Endothelial cell of umbilical vein (primary cell): ENCODE data around the gene SLC4A11. TPM values are rescaled to one million over a fixed set of nuclear protein-coding genes. Genes with fewer than 3 reads are reported as not detected.

Experiments
- BruUV-seq: library from RNA; stranded (reverse); fragments of 400-500 nt; replicated peaks from 2 replicates; lab custom pipeline; 2021; lab: Mats Ljungman, UMichigan
- CTCF ChIA-PET: fragments of 300-600, 350-600 bp; sonication (Branson Sonifier 250); formaldehyde crosslinking; loops from one replicate; lab custom pipeline; 2021; ENCODE audit warnings: antibody characterized with exemption, inconsistent platforms; lab: Charles Lee
- POLR2A ChIA-PET: fragments of 300-600, 350-600 bp; sonication (Branson Sonifier 250); formaldehyde crosslinking; loops from one replicate; lab custom pipeline; 2021; ENCODE audit warnings: antibody characterized with exemption, inconsistent platforms; lab: Charles Lee
- DNase-seq: peaks from one replicate; pipeline ENCODE4 v3.0.0-alpha.2; 2011; ENCODE audit warnings: low read depth, low spot score
- FAIRE-seq: peaks from 2 replicates; lab custom pipeline; 2011; peaks lifted over from hg19 to GRCh38; lab: Jason Lieb, UNC
- H2AFZ ChIP-seq: 2 replicates; pipeline ENCODE4 v1.6.0; 2012; ENCODE audit warnings: low read depth, low read length, control low read depth, inconsistent platforms
- H3K27ac ChIP-seq: 2 replicates; pipeline ENCODE4 v1.5.1; 2011; ENCODE audit warnings: low read depth, mild to moderate bottlenecking, control low read depth, low read length, moderate library complexity; ENCODE audit not compliant: insufficient read depth
- H3K27me3 ChIP-seq, 2 experiments: 2 replicates each; pipeline versions ENCODE4 v1.6.0 to v1.6.1; 2011; ENCODE audit warnings: low read length in 2 of 2, mixed read lengths in 1 of 2; ENCODE audit not compliant: control insufficient read depth in 2 of 2, insufficient read depth in 2 of 2
- H3K36me3 ChIP-seq, 2 experiments: 2 replicates in 1 of 2; 3 replicates in 1 of 2; pipeline ENCODE4 v1.5.1; 2011; ENCODE audit warnings: low read length in 2 of 2, mild to moderate bottlenecking in 1 of 2, moderate library complexity in 1 of 2; ENCODE audit not compliant: control insufficient read depth in 2 of 2, insufficient read depth in 2 of 2; ENCODE audit errors: extremely low read depth in 1 of 2
- H3K4me1 ChIP-seq: 3 replicates; pipeline ENCODE4 v1.5.1; 2011; ENCODE audit warnings: mild to moderate bottlenecking, low read length; ENCODE audit not compliant: control insufficient read depth, insufficient read depth; ENCODE audit errors: extremely low read depth
- H3K4me2 ChIP-seq: 2 replicates; pipeline ENCODE4 v1.6.1; 2011; ENCODE audit warnings: low read length, control low read depth, mixed read lengths; ENCODE audit not compliant: insufficient read depth
- H3K4me3 ChIP-seq, 3 experiments: fragments of 200-600 bp in 1 of 3; sonication (generic), shearing (Covaris generic) in 1 of 3; replicated peaks in 1 of 3; 2 replicates each; pipeline ENCODE4 v1.5.1; 2011 to 2016; ENCODE audit warnings: control low read depth in 3 of 3, low read length in 3 of 3, mild to moderate bottlenecking in 2 of 3, inconsistent platforms in 1 of 3, low read depth in 1 of 3, moderate library complexity in 1 of 3; ENCODE audit not compliant: insufficient read depth in 1 of 3
- H3K79me2 ChIP-seq: 2 replicates; pipeline ENCODE4 v1.6.0; 2012; ENCODE audit warnings: low read length, inconsistent platforms; ENCODE audit not compliant: control insufficient read depth, insufficient read depth
- H3K9ac ChIP-seq: replicated peaks from 2 replicates; pipeline ENCODE3; 2011; ENCODE audit warnings: low read length, control low read depth; ENCODE audit not compliant: insufficient read depth; ENCODE audit errors: extremely low read depth
- H3K9me1 ChIP-seq: replicated peaks from 3 replicates; pipeline ENCODE4 v1.6.0; 2011; ENCODE audit warnings: mild to moderate bottlenecking, low read length; ENCODE audit not compliant: control insufficient read depth, insufficient read depth; ENCODE audit errors: extremely low read depth
- H3K9me3 ChIP-seq: replicated peaks from 2 replicates; pipeline ENCODE4 v1.5.1; 2012; ENCODE audit warnings: low read length, inconsistent platforms; ENCODE audit not compliant: control insufficient read depth, insufficient read depth
- H4K20me1 ChIP-seq: replicated peaks from 2 replicates; pipeline ENCODE3; 2011; ENCODE audit warnings: mild to moderate bottlenecking, low read length; ENCODE audit not compliant: control insufficient read depth, insufficient read depth; ENCODE audit errors: extremely low read depth
- EZH2 ChIP-seq: IDR thresholded peaks from 2 replicates; pipeline ENCODE4 v1.6.1; 2012; ENCODE audit warnings: borderline replicate concordance, low read depth, mild to moderate bottlenecking, moderate library complexity, low read length, inconsistent platforms; ENCODE audit not compliant: severe bottlenecking
- FOS ChIP-seq: IDR thresholded peaks from 2 replicates; pipeline ENCODE4 v1.6.1; 2011; ENCODE audit warnings: mild to moderate bottlenecking, low read length, moderate library complexity, borderline replicate concordance; ENCODE audit not compliant: insufficient read depth
- GATA2 ChIP-seq: IDR thresholded peaks from 2 replicates; pipeline ENCODE4 v1.7.0; 2011; ENCODE audit warnings: low read depth, mild to moderate bottlenecking, moderate library complexity, mixed read lengths, low read length; ENCODE audit not compliant: insufficient read length, insufficient read depth
- JUN ChIP-seq: IDR thresholded peaks from 2 replicates; pipeline ENCODE4 v1.6.1; 2011; ENCODE audit warnings: borderline replicate concordance, low read depth; ENCODE audit not compliant: insufficient read length, insufficient read depth
- MYC ChIP-seq: IDR thresholded peaks from one replicate; pipeline ENCODE4 v1.6.1; 2011; ENCODE audit warnings: mild to moderate bottlenecking, low read depth, low read length
- dilution Hi-C: fragments of 300-500 bp; cut with MboI; formaldehyde crosslinking; loops from one replicate; pipeline ENCODE4 v1.15.0; 2019; ENCODE audit warnings: low sequenced_read_pairs; ENCODE audit not compliant: extremely low pct_ligation_motif_present
- intact Hi-C: fragments of 100-400 bp; cut with micrococcal nuclease; formaldehyde crosslinking; loops from one replicate; pipeline ENCODE4 v1.10.0; 2022
- polyA plus RNA-seq, 4 experiments: library from polyadenylated mRNA; depleted of rRNA in 3 of 4; stranded (reverse) in 3 of 4; unstranded in 1 of 4; fragments of >200 nt; gene quantifications; 2 replicates each; pipeline versions ENCODE4 v1.2.1 to v1.2.3, GENCODE V29; 2011 to 2012; ENCODE audit warnings: missing spikeins in 1 of 4
- total RNA-seq: library from RNA; stranded (reverse); gene quantifications from 2 replicates; pipeline ENCODE4 v1.2.3, GENCODE V29; 2021
- TF ChIP-seq, protein P1 (sequence below), 2 donors: IDR thresholded peaks; 1 replicate in 1 of 2; 2 replicates in 1 of 2; pipeline ENCODE4 v1.5.1; 2011; ENCODE audit warnings: low read length in 2 of 2, mild to moderate bottlenecking in 2 of 2, moderate library complexity in 2 of 2, control low read depth in 1 of 2, inconsistent platforms in 1 of 2, low read depth in 1 of 2; ENCODE audit not compliant: insufficient read depth in 1 of 2; ENCODE audit errors: extremely low read depth in 1 of 2
- TF ChIP-seq, protein P2 (sequence below): IDR thresholded peaks from 2 replicates; pipeline ENCODE4 v1.6.1; 2011; ENCODE audit not compliant: insufficient read depth, insufficient read length

SLC4A11 gene
- total and polyA plus RNA-seq, 2 donors (not counting 3 experiments of a cell fraction or from before 2014, with no cell fraction given), result 5.7 to 10.2 TPM

DNA sequence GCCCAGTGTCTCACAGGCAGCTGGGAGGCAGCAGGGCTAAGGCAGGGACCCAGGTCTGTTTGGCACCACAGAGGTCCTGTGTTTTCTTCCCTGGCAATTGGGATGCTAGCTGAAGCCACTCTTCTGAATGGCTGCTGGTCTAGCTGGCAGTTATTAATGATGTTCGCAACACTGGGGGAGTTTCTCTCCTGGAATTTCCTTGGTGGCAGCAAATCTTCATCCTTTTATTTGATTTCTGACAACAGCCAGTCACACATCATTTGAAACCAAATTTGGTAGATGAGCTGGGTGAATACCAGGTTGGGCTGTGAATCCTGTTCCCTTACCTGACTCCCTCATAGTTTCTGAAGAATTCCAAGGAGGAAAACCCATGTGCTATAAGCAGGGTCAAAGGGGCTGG, 40.8 kb upstream of the SLC4A11 start:
- Histone ChIP-seq H3K4me3 (no peak overlapping the region), H3K9me3 (no peaks in the 10 kb centered on the region), H2AFZ (no peak overlapping the region), H3K27ac (no peak overlapping the region), H3K27me3 (no peaks in the 10 kb centered on the region), H3K9me1 (no peaks in the 10 kb centered on the region), H3K79me2 (no peaks in the 10 kb centered on the region), H3K4me1 (no peaks in the 10 kb centered on the region), H3K9ac (no peak overlapping the region), H4K20me1 (no peaks in the 10 kb centered on the region), H3K36me3 (peaks cover 3 to 40% of the 10 kb centered on the region in 2 experiments), H3K4me2 (no peak overlapping the region)
- intact Hi-C loops, result no loop called here
- no TSS peak for BruUV-seq
- TF ChIP-seq, protein P1, sequence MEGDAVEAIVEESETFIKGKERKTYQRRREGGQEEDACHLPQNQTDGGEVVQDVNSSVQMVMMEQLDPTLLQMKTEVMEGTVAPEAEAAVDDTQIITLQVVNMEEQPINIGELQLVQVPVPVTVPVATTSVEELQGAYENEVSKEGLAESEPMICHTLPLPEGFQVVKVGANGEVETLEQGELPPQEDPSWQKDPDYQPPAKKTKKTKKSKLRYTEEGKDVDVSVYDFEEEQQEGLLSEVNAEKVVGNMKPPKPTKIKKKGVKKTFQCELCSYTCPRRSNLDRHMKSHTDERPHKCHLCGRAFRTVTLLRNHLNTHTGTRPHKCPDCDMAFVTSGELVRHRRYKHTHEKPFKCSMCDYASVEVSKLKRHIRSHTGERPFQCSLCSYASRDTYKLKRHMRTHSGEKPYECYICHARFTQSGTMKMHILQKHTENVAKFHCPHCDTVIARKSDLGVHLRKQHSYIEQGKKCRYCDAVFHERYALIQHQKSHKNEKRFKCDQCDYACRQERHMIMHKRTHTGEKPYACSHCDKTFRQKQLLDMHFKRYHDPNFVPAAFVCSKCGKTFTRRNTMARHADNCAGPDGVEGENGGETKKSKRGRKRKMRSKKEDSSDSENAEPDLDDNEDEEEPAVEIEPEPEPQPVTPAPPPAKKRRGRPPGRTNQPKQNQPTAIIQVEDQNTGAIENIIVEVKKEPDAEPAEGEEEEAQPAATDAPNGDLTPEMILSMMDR (IDR thresholded peaks at IDR 0.05; ENCODE audit: extremely low read depth in 1 of 2, insufficient read depth in 1 of 2, low read depth in 1 of 2, low read length in 2 of 2), result no peak
- TF ChIP-seq, protein P2, sequence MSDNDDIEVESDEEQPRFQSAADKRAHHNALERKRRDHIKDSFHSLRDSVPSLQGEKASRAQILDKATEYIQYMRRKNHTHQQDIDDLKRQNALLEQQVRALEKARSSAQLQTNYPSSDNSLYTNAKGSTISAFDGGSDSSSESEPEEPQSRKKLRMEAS, result no peak
- TF ChIP-seq MYC (no peak), FOS (no peak), EZH2 (no peak), GATA2 (no peak), JUN (no peak)
- dilution Hi-C loops, result no loop called here
- FAIRE-seq, result no peak
- CTCF ChIA-PET, result interaction anchor here (0.8 to 1.2 kb wide), 2 partner anchors 63 to 474 kb away, joined by 3 read pairs; no protein-coding TSS in a partner anchor
- POLR2A ChIA-PET, result no interaction called here
- DNase-seq, result no peak
